GM08714 (cell line): ENCODE results near the gene PIP5K1B.

Experiments used
- H3K4me3 ChIP-seq: fragments of 200-500 bp; sonication (Bioruptor generic); 2 replicates; pipeline ENCODE4 v1.5.1; 2014; ENCODE audit warnings: mild to moderate bottlenecking, low read length, inconsistent platforms
- ZNF274 ChIP-seq: IDR thresholded peaks from 2 replicates; pipeline ENCODE4 v1.6.1; 2012; ENCODE audit warnings: mild to moderate bottlenecking, low read depth, low read length

Gene PIP5K1B

DNA sequence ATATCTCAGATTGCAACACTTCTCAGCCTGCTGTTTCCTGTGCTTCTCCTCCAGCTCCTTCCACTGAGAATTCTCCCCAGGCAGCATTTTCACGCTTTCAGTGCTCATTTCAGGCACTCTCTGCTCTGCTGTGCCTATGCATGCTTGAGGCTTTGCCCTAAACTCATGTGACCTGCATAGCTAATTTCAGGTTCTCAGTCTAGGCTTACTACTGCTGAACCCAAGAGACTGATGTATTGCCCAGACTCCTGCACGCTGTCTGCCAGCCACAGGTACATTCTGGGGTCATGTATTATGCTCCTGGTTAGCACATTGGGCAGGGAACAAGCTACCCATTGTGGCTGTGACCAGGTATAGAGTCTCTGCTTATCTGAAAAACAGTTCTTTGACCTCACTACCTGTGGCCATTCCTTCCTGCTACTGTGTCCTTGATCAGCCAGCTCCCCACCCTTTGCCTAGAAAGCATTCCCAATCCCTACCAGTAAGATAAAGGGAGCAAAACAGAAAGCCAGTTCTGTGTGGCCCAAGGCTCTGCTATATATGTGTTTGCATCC lies 34.7 kb downstream of the PIP5K1B start:
- no peak overlapping the region for H3K4me3 ChIP-seq
- TF ChIP-seq ZNF274, result no peak

DNA sequence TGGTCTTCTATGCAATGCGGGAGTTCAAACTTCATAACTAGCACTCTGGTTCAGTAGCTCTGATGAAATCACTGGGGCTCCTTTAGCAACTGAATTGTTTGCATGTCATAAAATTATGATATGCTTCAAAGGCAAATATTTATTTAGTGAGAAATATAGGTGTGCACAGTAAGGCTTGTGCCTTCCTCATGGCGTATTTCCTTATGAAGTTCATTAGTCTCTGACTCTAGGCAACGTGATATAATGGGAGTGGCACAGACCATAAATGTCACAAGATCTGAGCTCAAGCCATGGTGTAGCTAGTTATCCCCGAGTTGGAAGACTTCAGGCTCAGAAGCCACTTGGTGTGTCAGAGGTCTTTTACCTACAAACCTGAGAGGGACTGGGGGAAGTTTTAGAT lies 35.5 kb downstream of the PIP5K1B start:
- no peak for TF ChIP-seq ZNF274
- H3K4me3 ChIP-seq, result no peak overlapping the region

DNA sequence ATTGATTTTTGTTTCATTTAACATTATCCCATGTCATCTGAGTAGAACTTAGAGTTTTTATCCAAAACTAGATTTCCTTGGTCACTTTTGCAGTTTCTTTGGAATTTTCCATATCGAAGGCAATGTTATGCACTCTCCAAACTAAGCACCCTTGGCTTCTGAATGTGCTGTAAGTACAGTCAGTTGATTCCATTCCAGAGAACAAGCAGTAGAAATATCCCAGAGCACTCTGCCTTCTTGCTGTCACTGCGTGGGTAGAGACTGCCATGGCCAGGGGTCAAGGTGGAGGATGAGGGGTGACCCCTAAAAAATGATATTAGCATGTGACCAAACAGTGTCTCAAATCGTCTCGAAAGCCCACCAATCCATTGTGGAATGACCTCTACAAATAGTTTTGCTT lies 36.2 kb downstream of the PIP5K1B start:
- no peak overlapping the region for H3K4me3 ChIP-seq
- no peak for TF ChIP-seq ZNF274

DNA sequence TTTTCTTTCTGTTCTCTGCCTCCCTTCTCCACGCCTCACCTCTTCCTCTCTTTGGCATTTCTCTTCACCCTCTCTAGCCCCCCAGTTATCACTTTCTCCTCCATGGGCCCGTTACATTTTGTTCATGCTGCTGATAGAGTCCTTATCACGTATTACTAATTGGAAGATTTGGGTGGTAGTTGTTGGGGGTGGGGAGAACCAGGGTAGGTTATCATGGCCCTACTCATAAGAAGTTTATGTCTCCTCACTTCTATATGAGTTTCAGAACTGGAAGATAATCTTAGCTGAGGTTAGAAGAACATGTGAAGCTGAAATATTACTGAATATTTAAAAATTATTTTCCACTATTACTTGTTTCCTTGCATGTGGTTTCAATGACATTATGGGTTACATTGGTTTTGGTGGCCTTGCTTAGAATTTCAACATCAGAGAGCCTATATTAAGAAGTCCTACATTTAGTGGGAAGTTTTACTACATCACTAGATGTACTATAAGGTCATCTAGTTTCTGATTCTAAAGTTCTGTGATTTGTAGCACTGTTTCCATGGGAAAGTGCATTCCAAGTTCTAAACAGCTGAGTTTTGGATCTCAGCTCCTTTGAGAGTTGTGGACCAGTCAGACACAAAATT lies 36.8 kb downstream of the PIP5K1B start:
- no peak for TF ChIP-seq ZNF274
- H3K4me3 ChIP-seq, result no peak overlapping the region

DNA sequence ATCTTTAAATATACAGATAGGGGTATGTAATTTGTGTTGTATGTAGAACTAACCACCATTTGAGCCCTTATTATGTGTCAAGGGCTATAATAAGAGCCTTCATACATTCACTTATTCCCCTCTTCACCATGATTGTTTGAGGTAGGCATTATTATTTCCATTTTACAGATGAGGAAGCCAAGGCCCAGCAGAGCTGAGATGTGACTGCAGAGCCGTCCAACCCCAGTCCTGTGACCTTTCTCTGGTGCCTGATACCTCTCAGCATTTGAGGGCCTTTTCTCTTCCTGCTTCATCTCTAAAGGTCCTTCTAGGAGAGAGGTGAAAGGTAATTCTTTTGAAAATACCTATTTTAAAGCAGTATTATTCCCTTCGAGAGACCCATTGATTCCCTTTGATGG lies 37.3 kb downstream of the PIP5K1B start:
- H3K4me3 ChIP-seq, result no peak overlapping the region
- TF ChIP-seq ZNF274, result no peak

DNA sequence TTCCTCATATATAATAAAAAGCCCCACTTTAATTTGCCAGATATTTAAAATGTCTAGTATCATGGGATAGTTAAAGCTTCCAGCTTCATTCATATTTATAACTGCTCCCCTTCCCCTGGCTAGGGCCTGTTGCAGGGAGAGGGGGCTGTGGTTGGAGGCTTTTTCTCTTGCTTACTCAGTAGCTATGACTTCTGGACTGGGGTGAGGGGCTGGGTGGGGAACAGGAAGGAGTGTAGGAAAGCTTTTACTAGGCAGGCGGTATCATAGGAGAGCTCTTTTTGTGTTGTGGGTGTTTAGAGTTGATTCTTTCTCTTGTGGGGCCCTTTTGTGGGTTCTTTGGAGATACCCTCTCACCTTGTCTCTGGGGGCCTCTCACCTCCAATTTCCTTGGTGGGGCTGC lies 39.4 kb downstream of the PIP5K1B start:
- no peak overlapping the region for H3K4me3 ChIP-seq
- TF ChIP-seq ZNF274, result no peak

DNA sequence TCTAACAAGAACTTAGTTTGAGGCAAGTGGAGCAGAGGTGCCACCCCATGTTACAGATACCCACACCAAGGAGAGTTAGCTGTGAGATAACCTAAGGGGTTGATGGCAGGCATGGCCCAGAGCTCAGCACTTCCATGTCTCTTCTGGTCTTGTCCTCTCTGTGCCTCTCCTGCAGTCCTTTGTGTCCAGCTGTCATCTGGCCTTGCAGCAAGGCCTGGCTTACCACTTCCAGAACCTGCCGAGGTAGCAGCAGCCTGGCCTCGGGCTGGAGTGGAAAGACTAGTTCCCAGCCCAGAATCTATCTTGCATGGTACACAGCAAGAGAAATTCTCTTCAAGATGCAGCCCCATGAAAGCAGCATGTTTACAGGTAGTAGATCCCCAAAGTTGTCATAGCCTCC lies 41.5 kb downstream of the PIP5K1B start:
- no peak for TF ChIP-seq ZNF274
- no peak overlapping the region for H3K4me3 ChIP-seq

DNA sequence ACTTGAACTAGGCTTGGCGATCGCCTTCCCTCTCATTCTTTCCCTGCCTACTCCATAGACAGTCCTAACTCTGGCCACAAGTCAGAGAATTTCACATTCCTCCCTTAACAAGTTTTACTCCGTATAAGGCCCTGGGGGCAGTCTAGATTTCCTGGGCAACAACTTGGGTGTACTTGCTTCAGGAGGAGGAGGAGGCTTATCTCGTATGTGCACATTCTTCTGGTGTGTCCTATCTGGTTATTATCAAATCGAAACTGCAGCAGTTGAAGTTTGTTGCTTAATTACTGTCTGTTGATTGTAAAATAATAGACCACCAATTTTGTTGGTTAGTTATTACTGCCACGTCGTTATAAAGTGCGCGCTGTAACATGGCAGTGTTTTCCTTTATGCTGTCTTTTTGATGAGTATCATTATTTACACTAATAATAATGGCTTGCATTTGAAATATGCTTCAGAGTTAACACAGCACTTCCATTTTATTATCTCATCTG lies 42.0 kb downstream of the PIP5K1B start:
- H3K4me3 ChIP-seq, result no peak overlapping the region
- TF ChIP-seq ZNF274, result no peak

DNA sequence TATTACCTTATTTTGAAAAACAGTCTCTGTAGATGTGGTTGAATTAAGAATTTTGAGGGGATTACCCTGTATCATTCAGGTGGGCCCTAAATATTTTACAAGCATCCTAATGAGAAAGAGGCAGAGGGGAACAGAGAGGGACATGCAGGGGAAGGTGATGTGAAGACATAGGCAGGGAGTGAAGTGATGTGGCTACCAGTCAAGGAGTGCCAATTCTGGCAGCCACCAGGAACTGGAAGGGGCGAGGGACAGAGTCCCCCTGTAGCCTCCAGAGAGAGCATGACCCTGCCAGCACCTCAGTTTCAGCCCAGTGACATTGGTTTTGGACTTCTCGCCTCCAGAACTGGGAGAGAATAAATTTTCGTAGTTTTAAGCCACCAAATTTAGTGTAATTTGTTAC lies 44.1 kb downstream of the PIP5K1B start:
- no peak overlapping the region for H3K4me3 ChIP-seq
- TF ChIP-seq ZNF274, result no peak

DNA sequence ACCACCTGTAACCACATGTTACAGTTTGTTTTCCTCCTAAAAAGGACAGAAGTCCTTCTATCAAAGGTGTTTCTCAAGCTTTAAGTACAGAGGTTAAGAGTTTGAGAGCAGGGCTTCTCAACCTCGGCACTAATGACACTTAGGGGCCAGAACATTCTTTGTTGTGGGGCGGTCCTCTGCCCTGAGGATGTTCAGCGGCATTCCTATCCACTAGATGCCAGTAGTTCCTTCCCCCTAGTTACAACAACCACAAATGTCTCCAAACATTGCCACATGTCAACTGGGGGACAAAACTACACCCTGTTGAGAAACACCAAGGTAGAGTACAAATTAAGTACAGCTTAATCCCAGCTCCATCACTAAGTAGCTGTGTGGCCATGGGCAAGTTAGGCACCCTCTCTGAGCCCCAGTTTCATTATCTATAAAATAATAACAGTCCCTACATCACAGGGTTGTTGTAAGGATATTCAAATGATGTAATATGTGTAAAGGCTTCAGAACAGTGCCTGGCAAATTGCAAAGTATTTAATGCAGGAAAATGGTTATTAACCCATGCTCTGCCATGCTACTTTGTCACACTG lies 44.6 kb downstream of the PIP5K1B start:
- no peak overlapping the region for H3K4me3 ChIP-seq
- no peak for TF ChIP-seq ZNF274

DNA sequence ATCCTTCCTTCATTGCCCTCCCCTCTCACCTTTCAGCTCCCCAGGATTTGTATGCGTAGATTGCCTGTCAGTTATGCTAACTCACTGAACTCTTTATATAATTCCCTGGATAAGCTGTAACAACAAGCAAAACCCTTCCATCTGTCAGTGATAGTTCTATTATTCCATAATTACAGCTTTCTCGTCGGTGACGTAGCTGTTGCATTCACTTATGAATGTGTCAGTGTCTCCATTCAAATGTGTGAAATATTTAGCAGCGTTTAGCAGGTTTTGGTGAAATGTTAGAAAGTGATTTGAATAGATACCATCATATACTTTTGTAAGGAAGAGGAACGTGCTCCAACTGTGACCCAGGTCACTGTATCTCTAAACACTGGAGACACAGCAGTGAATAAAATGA lies 45.2 kb downstream of the PIP5K1B start:
- TF ChIP-seq ZNF274, result no peak

DNA sequence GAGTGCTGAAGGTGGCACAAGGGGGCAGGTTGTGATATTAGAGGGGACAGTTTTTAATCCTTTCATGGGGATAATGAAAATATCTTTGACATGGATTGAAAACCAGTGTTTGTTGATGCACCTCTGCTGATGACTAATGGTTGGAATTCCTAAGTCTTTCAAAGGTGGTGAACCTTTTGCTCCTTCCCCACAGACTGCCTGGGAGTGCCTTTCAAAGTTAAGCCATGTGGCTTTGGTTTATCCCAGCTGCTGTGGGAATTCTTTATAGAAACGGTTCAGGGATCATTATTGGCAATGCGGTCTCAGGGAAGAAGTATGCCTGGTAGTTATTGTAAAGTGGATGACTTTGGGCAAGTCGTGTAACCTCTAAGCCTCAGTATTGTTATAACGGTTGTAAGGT lies 45.7 kb downstream of the PIP5K1B start:
- no peak overlapping the region for H3K4me3 ChIP-seq
- no peak for TF ChIP-seq ZNF274

More for the DNA sequence above, 45.2 kb downstream of the PIP5K1B start:
- H3K4me3 ChIP-seq, result no peak overlapping the region

DNA sequence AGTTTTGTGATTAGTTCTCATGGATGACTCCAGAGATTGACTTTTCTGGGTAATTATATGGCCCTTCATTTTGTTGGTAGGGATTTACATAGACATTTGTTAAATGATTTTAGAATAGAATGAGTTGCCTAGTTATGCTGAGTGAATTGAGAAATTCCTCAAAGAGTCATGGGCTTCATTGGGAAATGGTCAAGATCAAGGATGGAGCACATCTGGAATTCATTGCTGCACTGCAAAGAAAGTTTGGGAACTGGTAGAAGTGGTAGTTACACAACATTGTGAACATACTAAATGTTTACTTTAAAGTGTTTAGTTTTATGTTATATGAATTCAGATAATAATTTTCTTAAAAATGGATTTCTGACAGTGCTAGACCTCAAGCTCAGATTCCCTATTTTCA lies 46.5 kb downstream of the PIP5K1B start:
- TF ChIP-seq ZNF274, result no peak
- no peak overlapping the region for H3K4me3 ChIP-seq

DNA sequence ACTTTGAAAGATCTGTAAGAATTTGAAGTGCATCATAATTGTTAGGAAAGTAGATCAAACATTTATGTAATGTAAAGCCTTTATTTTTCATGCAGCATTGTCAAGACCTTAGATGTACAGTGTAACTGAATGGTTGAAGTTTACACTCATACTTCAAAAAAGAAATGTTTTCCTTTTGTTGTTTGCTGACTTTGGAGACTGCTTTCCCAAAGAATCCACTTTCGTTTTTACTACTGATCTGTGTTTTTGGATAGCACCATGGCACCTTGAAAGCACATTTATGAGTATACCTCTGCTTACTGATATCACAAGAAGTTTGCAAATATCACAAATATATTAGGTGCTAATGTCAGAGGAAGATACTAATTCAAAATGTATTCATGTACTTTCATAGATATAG lies 50.0 kb downstream of the PIP5K1B start:
- TF ChIP-seq ZNF274, result no peak
- H3K4me3 ChIP-seq, result no peak overlapping the region

DNA sequence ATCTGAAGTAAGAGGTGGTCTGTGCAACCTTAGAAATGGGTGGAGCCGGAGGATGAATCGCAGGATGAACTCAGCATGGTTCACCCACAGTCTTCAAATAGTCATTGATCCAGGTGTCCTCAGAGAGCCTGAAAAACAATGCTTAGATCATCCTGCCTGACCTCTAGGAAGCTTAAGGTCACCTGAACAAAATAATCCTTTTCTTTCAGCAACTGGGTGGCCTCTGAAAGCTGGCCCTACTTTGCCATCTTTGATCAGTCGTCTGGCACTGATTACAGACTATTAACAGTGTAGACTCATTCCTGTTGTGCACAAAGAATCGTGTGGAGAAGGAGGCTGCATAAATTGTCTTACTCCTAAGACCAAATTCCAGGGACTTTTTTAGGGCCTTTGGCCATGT lies 50.7 kb downstream of the PIP5K1B start:
- H3K4me3 ChIP-seq, result no peak overlapping the region
- no peak for TF ChIP-seq ZNF274
